ENCODE measurements around the gene ACTA1.

The ACTA1 gene

DNA sequence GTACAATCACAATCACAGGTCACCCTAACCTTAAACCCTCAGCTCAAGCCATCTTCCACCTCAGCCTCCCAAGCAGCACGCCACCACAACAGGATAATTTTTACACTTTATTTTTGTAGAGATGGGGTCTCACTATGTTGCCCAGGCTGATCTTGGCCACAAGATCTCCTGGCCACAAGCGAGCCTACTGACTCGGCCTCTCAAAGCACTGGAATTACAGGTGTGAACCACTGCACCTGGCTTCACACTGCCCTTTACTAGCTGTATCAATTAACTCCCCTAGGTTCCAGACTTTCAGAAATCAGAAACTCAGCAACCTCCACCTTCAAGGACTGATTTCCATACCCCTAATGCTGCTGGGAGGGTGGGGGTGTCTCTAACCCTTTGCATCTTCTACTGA lies 37.3 kb upstream of the ACTA1 start:
- TF ChIP-seq, protein P1, sequence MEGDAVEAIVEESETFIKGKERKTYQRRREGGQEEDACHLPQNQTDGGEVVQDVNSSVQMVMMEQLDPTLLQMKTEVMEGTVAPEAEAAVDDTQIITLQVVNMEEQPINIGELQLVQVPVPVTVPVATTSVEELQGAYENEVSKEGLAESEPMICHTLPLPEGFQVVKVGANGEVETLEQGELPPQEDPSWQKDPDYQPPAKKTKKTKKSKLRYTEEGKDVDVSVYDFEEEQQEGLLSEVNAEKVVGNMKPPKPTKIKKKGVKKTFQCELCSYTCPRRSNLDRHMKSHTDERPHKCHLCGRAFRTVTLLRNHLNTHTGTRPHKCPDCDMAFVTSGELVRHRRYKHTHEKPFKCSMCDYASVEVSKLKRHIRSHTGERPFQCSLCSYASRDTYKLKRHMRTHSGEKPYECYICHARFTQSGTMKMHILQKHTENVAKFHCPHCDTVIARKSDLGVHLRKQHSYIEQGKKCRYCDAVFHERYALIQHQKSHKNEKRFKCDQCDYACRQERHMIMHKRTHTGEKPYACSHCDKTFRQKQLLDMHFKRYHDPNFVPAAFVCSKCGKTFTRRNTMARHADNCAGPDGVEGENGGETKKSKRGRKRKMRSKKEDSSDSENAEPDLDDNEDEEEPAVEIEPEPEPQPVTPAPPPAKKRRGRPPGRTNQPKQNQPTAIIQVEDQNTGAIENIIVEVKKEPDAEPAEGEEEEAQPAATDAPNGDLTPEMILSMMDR (IDR thresholded peaks at IDR 0.05; ENCODE audit: low read depth, low read length) = no peak
- H3K4me3 ChIP-seq (replicated peaks in 1 of 2; ENCODE audit: low read depth in 2 of 2, low read length in 2 of 2) = no peak overlapping the region

DNA sequence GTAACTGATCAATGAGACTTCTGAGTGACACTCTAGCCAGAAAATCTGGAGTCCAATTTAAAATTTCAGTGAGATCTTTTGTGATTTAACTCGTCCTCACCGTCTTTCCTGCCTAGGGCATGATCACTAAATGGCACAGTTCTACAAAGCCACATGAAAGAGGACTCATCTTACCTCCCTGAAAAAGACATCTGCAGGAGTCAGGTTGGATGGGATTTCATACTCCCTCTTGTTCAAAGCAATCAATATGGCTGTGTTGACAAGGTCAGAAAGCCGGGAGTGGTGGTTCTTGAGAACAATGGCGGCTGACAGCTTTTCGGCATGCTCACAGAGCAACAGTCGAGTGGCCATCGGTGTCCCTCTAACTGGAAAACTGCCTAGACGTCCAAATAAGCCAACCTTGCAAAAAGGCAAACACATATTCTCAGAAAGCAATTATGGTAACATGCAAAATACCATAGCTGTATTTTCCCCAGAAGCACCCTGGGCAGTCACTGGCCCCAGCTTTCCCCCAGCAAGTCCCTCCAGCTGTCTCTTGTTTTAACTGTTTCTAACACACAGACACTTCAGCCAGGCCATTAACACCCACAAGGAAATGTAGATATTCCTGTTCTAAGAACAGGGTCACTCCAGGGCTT lies 36.6 kb upstream of the ACTA1 start:
- DNase-seq (ENCODE audit: low read depth in 2 of 2) = no peak
- TF ChIP-seq, protein P1 (IDR thresholded peaks at IDR 0.05; ENCODE audit: low read depth, low read length) = no peak
- no peak overlapping the region for H3K4me3 ChIP-seq (replicated peaks in 1 of 2; ENCODE audit: low read depth in 2 of 2, low read length in 2 of 2)

More for the DNA sequence above, 37.3 kb upstream of the ACTA1 start:
- no peak for DNase-seq (ENCODE audit: low read depth in 2 of 2)

DNA sequence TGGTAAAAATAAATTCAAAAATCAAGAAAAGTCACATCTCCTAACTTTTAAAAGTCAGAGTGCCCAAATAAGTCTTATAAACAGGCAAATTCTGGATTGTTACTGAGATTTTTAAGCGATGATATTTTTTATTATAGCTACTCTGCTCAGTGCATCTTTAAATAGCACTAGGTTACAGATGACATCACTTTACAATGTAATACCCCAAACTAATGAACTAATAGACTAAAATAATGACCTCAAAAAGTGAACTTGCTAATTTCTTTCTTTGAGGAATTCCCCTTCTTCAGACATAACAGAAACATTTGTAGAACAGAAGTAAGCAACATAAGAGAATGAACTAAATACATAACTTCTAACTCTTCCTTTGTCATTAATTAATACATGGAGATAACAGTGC lies 33.0 kb upstream of the ACTA1 start:
- TF ChIP-seq, protein P1 (IDR thresholded peaks at IDR 0.05; ENCODE audit: low read depth, low read length) = no peak
- no peak for DNase-seq (ENCODE audit: low read depth in 2 of 2)

DNA sequence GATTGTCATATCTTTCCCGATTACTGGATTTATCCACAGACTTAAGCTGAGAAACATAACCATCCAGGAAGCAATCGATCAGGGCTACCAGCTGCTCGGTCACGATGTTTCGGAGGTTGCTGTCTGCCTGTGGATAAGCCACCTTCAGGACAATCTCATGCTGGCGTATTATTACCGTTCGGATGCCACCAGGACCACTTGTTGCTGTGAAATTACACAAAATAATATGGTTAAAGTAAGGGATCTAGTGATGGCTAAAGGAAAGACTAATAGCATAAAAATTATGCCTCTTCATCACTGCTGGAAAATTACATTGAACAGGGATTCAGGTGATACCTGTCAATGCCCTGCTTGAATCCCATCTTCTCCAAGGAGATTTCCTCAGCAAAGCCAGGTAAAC lies 30.8 kb upstream of the ACTA1 start:
- H3K4me3 ChIP-seq (replicated peaks in 1 of 2; ENCODE audit: low read depth in 2 of 2, low read length in 2 of 2) = no peak overlapping the region
- TF ChIP-seq, protein P1 (IDR thresholded peaks at IDR 0.05; ENCODE audit: low read depth, low read length) = no peak
- DNase-seq (ENCODE audit: low read depth in 2 of 2) = no peak

More for the DNA sequence above, 33.0 kb upstream of the ACTA1 start:
- H3K4me3 ChIP-seq (replicated peaks in 1 of 2; ENCODE audit: low read depth in 2 of 2, low read length in 2 of 2) = no peak overlapping the region

DNA sequence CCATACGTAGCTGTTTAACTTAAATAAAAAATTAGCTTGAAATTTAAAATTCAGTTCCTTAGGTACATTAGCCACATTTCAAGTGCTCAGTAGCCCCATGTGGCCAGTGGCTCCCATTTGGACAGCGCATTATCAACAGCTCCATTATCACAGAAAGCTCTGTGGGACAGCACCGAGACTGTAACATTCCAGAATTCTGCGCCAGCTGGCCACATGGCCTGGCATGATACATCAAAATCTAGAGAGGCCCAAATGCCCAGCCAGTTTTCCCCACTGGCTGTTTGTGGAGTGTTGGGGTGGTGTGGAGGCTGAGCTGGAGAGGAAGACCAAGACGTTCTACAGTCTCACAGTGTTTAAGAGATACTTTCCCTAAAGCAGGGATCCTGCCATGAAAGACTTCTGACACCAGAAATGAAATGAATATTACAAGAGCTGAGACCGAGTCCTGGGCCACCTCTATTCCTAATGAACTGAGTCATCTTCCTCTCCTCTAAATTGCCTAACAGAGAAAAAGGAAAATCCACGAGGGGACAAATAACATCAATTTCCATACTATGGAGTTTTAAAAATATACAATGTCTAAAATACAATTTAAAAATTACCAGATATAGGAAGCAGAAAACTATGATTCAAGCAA lies 27.3 kb upstream of the ACTA1 start:
- DNase-seq (ENCODE audit: low read depth in 2 of 2) = no peak
- TF ChIP-seq, protein P1 (IDR thresholded peaks at IDR 0.05; ENCODE audit: low read depth, low read length) = no peak
- no peak overlapping the region for H3K4me3 ChIP-seq (replicated peaks in 1 of 2; ENCODE audit: low read depth in 2 of 2, low read length in 2 of 2)

DNA sequence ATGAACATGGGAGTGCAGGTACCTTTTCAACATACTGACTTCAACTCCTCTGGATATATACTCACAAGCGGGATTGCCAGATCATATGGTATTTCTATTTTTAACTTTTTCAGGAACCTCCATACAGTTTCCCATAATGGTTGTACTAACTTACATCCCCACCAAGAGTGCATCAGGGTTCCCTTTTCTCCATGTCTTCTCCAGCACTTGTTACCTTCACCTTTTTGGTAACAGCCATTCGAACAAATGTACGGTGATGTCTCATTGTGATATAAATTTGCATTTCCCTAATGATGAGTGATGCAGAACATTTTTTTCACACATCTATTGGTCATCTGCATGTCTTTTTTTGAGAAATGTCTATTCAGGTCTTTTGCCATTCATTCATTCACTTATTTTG lies 25.9 kb upstream of the ACTA1 start:
- TF ChIP-seq, protein P1 (IDR thresholded peaks at IDR 0.05; ENCODE audit: low read depth, low read length) = no peak
- DNase-seq (ENCODE audit: low read depth in 2 of 2) = no peak
- H3K4me3 ChIP-seq (replicated peaks in 1 of 2; ENCODE audit: low read depth in 2 of 2, low read length in 2 of 2) = no peak overlapping the region
